A673 (cell line): Measurements from ENCODE around the gene BLZF1.

Experiments used
- CTCF ChIP-seq: fragments of 300-800, 200-600 bp; sonication (generic); conservative IDR thresholded peaks from 2 replicates; pipeline ENCODE4 v1.5.1; 2017; ENCODE audit warnings: low read depth, mild to moderate bottlenecking, antibody characterized with exemption, low read length, moderate library complexity, mixed read lengths
- EZH2 ChIP-seq: fragments of 200-600 bp; sonication (generic); IDR thresholded peaks from 2 replicates; pipeline ENCODE4 v1.6.1; 2017; ENCODE audit warnings: borderline replicate concordance, low read depth, mild to moderate bottlenecking, mixed read lengths, antibody characterized with exemption, low read length; ENCODE audit not compliant: poor library complexity, severe bottlenecking

DNA sequence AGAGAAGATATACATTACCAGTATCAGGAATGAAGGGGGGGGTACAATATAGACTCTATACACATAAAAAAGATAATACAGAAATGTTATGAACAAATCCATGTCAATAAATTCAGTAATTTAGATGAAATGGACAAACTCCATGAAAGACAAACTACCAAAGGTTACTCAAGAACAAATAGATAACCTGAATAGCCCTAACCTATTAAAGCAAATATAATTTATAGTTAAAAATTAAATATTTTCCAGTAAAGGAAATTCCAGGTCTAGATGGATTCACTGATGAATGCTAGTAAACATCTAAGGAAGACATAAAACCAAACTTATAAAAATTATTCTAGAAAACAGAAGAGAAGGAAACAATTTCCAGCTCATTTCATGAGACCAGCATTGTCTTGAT, 13.2 kb downstream of the BLZF1 start:
- TF ChIP-seq EZH2 (no peak), CTCF (no peak)
